Ishikawa (cell line): ENCODE measurements around the gene ROBO2.

Experiments used
- CEBPB ChIP-seq: IDR thresholded peaks from 2 replicates; pipeline ENCODE4 v1.6.1; 2012
- CREB1 ChIP-seq: IDR thresholded peaks from 2 replicates; pipeline ENCODE4 v1.6.1; 2012; ENCODE audit warnings: low read depth
- EGR1 ChIP-seq: IDR thresholded peaks from 2 replicates; pipeline ENCODE4 v1.6.1; 2012
- EP300 ChIP-seq: IDR thresholded peaks from 2 replicates; pipeline ENCODE4 v1.6.1; 2012; ENCODE audit warnings: borderline replicate concordance
- FOXM1 ChIP-seq: IDR thresholded peaks from 2 replicates; pipeline ENCODE4 v1.6.1; 2012; ENCODE audit warnings: low read depth, borderline replicate concordance
- RAD21 ChIP-seq: IDR thresholded peaks from 2 replicates; pipeline ENCODE4 v1.6.1; 2012; ENCODE audit warnings: low read depth
- TAF1 ChIP-seq: IDR thresholded peaks from 2 replicates; pipeline ENCODE4 v1.6.1; 2012; ENCODE audit warnings: low read depth, mild to moderate bottlenecking
- TCF12 ChIP-seq: IDR thresholded peaks from 2 replicates; pipeline ENCODE4 v1.6.1; 2012; ENCODE audit warnings: low read depth
- TEAD4 ChIP-seq: IDR thresholded peaks from 2 replicates; pipeline ENCODE4 v1.6.1; 2012
- ZBTB7A ChIP-seq: IDR thresholded peaks from 2 replicates; pipeline ENCODE4 v1.6.1; 2012; ENCODE audit warnings: low read depth
- TF ChIP-seq, protein P1 (sequence below): IDR thresholded peaks from 2 replicates; pipeline ENCODE4 v1.6.1; 2012
- TF ChIP-seq, protein P2 (sequence below): IDR thresholded peaks from 2 replicates; pipeline ENCODE4 v1.6.1; 2012; ENCODE audit warnings: low read depth, mild to moderate bottlenecking
- TF ChIP-seq, protein P3 (sequence below): IDR thresholded peaks from 2 replicates; pipeline ENCODE4 v1.6.1; 2012

DNA sequence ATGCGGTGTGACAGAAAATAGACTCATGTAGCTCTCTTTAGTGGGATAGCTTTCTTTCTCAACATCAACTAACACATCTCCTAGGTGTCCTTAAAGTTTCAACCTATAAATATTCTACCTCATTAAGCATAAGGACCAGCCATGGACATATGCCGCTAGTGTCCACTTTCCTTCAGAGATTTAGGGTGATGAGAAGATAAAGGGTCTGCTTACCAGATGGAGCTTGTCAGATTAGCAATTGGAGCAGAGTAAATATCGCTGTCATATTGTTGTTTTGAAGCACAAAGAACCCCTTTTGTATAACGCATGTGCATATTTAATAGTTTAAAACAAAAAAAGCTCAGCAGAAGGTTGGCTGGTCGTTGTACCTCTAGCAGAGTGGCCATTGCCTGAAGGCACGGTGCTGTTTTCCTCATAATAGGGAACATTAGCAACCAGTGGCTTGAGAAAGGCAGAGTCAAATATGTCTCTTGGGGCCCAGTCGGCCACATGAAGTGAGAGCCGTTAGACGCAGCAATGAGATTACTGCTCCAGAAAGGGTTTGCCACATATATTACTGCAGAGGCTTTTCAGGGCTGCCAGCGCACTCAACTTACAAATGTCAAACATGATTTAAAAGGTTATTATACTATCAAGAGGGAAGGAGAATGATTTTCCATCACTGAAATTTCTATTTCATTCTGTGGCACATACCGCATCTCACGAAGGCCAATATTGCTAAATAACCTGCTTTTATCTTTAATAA, 264.2 kb downstream of the ROBO2 start:
- TF ChIP-seq TCF12 (no peak), ZBTB7A (no peak), CEBPB (no peak), RAD21 (no peak), TAF1 (no peak), FOXM1 (no peak), CREB1 (no peak), EGR1 (no peak), TEAD4 (no peak), EP300 (no peak)
- TF ChIP-seq, protein P1, sequence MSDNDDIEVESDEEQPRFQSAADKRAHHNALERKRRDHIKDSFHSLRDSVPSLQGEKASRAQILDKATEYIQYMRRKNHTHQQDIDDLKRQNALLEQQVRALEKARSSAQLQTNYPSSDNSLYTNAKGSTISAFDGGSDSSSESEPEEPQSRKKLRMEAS: no peak
- TF ChIP-seq, protein P2, sequence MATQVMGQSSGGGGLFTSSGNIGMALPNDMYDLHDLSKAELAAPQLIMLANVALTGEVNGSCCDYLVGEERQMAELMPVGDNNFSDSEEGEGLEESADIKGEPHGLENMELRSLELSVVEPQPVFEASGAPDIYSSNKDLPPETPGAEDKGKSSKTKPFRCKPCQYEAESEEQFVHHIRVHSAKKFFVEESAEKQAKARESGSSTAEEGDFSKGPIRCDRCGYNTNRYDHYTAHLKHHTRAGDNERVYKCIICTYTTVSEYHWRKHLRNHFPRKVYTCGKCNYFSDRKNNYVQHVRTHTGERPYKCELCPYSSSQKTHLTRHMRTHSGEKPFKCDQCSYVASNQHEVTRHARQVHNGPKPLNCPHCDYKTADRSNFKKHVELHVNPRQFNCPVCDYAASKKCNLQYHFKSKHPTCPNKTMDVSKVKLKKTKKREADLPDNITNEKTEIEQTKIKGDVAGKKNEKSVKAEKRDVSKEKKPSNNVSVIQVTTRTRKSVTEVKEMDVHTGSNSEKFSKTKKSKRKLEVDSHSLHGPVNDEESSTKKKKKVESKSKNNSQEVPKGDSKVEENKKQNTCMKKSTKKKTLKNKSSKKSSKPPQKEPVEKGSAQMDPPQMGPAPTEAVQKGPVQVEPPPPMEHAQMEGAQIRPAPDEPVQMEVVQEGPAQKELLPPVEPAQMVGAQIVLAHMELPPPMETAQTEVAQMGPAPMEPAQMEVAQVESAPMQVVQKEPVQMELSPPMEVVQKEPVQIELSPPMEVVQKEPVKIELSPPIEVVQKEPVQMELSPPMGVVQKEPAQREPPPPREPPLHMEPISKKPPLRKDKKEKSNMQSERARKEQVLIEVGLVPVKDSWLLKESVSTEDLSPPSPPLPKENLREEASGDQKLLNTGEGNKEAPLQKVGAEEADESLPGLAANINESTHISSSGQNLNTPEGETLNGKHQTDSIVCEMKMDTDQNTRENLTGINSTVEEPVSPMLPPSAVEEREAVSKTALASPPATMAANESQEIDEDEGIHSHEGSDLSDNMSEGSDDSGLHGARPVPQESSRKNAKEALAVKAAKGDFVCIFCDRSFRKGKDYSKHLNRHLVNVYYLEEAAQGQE: no peak
- TF ChIP-seq, protein P3, sequence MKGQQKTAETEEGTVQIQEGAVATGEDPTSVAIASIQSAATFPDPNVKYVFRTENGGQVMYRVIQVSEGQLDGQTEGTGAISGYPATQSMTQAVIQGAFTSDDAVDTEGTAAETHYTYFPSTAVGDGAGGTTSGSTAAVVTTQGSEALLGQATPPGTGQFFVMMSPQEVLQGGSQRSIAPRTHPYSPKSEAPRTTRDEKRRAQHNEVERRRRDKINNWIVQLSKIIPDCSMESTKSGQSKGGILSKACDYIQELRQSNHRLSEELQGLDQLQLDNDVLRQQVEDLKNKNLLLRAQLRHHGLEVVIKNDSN: no peak
